ENCODE data around the gene ZNF683. TPM values are rescaled to one million over a fixed set of nuclear protein-coding genes. Genes with fewer than 3 reads are reported as not detected.
"Not testable (repeated sequence)": the region's sequence is repeated elsewhere in the genome, so short reads cannot be mapped to it uniquely, and the experiment has no call there.

Gene ZNF683
- total RNA-seq, 1 experiment from 2014 or later = not detected

DNA sequence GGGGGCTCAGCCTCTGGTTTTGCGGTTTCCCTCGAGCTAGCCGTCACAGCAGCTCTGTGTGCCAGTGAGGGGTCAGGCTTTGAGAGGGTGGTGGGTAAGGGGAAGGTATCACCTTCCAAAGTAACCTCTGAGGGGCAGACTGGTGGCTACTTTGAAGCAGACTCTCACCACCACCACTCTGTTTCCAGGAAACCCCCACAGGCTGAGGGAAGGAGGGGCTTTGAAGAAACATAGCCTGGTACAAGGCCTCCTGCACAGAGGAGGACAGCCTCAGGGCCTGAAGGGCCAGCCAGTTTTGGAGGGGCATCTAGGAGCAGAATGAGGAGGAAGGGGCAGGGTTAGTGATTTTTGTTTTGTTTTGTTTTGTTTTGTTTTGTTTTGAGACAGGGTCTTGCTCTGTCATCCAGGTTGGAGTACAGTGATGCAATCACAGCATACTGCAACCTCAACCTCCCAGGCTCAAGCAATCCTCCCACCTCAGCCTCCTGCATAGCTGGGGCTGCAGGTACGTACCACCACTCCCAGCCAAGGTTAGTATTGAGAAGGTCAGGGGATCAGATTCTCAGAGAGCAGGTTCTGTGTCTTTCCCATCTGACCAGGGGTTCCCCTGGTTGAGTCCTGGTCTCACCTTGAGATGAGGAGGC is 17.2 kb upstream of the ZNF683 start:
- in situ Hi-C loops (cut with HindIII; ENCODE audit: low pct_unique_long_range_greater_than_20kb, low sequenced_read_pairs) = no loop called here
- DNase-seq (ENCODE audit: low read depth) = no peak

DNA sequence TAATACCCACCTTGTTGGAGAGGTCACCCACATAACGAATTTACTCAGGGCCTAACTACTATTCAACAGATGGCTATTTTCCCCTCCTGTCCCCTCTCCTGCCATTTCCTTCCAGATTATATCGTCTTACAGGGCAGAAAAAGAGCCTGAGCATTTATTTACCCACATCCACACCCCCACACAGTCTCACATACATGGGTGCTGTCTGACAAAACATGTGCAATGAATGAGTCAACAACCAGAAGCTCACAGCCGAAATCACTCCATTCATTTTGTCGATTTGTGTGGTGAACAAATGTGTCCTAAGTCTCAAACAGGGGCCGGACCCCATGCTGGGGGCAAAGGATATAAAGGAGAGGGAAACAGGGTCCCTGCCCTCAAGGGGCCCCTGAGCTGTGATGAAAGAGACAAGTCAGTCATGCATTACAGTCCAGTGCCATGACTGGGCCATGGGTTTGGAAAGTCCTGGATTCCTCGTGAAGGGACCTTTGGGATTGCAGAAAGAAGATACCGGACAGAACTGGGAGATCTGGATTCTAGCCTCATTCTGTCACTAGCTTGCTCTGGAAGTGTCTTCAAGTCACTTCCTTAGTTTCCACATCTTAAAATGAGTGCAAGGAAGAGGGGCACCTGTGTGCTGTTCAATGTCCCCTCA is 16.4 kb upstream of the ZNF683 start:
- DNase-seq (ENCODE audit: low read depth) = no peak
- in situ Hi-C loops (cut with HindIII; ENCODE audit: low pct_unique_long_range_greater_than_20kb, low sequenced_read_pairs) = no loop called here

DNA sequence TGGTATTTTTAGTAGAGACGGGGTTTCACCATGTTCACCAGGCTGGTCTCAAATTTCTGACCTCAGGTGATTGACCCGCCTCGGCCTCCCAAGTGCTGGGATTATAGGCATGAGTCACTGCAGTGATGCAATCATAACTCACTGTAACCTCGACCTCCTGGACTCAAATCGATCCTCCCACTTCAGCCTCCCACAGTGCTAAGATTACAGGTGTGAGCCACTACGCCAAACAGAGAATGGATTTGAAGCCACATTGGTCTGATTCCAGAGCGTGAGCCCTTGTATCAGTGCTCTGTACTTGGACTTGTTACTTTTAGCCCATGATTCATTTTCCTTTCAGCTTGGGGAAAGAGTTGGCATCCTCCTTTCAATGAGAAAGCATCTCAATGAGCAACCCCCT is 14.9 kb upstream of the ZNF683 start:
- DNase-seq (ENCODE audit: low read depth) = peak; percentile 23
- in situ Hi-C loops (cut with HindIII; ENCODE audit: low pct_unique_long_range_greater_than_20kb, low sequenced_read_pairs) = no loop called here

DNA sequence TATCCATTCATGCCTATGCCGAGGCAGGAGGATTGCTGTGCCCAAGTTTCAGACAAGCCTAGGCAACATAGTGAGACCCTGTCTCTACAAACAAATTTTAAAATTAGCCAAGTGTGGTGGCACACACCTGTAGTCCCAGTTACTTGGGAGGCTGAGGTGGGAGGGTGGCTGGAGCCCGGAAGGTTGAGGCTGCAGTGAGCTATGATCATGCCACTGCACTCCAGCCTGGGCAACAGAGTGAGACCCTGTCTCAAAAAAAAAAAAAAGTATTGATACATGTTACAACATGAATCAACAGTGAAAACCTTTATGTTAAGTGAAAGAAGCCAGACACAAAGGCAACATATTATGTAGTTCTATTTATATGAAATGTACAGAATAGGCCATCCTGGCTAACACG is 12.5 kb upstream of the ZNF683 start:
- in situ Hi-C loops (cut with HindIII; ENCODE audit: low pct_unique_long_range_greater_than_20kb, low sequenced_read_pairs); DNase-seq (ENCODE audit: low read depth): not testable (repeated sequence)

DNA sequence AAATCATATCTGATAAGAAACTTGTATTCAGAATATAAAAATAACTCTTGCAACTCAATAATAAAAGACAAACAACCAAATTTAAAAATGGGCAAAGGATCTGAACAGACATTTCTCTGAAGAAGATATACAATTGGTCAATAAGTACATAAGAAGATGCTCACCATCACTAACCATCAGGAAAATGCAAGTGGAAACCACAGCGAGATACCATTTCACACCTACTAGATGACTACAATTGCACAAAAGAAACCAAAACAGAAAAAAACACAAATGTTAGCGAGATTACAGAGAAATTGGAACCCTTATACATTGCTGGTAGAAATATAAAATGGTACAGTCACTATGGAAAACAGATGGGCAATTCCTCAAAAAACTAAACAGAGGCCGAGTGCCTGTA is 11.5 kb upstream of the ZNF683 start:
- no peak for DNase-seq (ENCODE audit: low read depth)
- in situ Hi-C loops (cut with HindIII; ENCODE audit: low pct_unique_long_range_greater_than_20kb, low sequenced_read_pairs) = no loop called here

DNA sequence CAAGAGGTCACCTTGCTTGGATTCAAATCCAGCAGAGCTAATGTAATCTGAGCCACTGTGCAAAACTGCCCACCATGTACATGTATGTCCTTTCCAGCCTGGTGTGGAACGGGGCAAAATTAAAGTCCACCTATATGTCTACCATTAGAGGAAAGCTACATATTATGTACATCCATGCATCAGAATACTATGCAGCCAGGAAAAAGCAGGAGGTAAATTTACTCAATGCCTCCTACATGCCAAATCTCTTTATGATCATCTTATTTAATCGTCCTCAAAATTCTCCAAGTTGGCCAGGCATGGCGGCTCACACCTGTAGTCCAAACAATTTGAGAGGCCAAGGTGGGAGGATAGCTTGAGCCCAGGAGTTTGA is 6.3 kb upstream of the ZNF683 start:
- in situ Hi-C loops (cut with HindIII; ENCODE audit: low pct_unique_long_range_greater_than_20kb, low sequenced_read_pairs) = no loop called here
- no peak for DNase-seq (ENCODE audit: low read depth)

DNA sequence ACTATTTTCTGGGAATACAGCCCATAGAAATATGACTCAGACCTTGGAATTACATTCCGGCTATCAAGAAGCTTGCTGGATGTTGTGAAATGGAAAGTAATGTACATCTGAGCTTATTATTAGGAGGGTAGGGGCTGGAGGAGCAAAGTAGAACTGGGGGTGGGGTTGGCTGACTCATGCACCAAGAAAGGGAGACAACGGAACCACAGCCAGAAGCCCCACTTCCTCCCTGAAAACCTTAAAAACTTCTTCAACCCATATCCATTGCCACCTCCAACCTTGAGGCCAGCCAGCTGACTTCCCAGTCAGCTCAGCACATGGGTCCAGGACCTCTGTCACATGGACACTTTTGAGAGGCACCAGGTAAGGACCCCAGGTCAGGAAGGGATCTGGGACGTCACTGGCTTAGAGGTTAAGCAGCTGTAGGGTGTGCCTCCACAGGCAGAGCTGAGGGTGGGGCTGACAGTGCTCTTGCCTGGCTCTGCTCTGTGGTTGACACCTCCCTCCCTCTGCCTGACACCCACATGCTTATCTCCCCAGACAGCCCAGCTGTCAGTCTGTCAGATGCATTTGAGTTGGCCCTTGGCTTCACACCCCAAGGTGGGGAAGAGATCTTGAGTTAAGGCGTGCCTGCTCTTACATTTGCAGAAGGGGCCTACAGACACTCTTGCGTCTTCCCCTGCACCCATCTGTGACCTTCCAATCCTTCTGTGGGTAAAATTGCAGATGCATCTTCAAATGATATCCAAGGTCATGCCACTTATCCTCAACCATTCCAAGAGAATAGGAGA is 5.7 kb upstream of the ZNF683 start:
- DNase-seq (ENCODE audit: low read depth) = peak; percentile 34
- in situ Hi-C loops (cut with HindIII; ENCODE audit: low pct_unique_long_range_greater_than_20kb, low sequenced_read_pairs) = no loop called here

DNA sequence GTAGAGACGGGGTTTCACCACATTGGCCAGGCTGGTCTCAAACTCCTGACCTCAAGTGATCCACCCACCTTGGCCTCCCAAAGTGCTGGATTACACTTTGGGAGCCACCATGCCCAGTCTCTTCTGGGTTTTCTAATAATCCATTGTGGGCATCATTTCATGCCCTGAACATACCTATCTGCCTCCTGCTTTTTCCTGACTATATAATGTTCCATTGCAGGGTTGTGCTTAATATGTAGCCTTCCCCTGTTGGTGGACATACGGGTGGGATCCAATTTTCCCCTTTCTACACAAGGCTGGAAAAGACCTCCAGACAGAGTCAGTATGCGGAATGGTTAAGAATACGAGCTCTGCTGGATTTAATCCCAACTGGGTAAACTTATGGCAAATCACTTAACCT is 3.5 kb upstream of the ZNF683 start:
- no peak for DNase-seq (ENCODE audit: low read depth)
- in situ Hi-C loops (cut with HindIII; ENCODE audit: low pct_unique_long_range_greater_than_20kb, low sequenced_read_pairs) = no loop called here

DNA sequence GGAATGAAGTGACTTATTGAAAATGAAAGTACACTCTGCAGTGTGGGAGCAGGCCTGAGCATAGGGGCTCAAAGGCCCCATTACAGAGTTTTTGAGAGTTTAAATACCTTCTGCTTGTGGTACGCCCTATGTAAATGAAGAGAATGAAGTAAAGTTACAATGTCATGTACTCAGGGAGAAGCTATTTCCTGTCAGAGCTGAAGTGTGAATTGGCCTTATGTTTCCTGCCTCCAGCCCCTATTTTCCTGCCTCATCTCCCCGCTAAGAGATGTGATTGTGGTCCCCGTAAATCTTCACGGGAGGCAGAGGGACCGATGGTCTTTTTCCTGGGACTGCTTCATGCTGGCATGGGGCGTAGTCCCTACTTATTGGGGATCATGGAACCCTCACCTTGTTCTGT is 2.5 kb upstream of the ZNF683 start:
- in situ Hi-C loops (cut with HindIII; ENCODE audit: low pct_unique_long_range_greater_than_20kb, low sequenced_read_pairs) = no loop called here
- no peak for DNase-seq (ENCODE audit: low read depth)

DNA sequence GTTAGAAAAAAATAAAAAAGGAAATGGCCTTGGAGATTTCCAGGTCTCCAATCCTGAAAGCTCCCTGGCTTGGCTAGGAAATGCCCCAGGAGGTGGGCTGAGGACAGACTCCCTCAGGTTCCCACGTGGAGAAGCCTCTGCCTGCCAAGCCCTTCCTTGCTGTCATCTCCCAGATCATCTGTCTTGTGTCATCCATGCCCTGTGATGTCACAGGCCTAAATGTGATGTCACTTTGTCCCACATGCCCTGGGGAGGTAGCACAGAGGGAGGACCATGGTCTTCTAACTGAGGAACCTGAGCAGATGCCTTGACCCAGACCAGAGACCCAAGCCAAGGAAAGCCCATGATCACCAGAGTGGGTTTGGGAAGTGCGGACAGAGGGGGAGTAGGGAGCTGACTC is 1.8 kb upstream of the ZNF683 start:
- DNase-seq (ENCODE audit: low read depth); in situ Hi-C loops (cut with HindIII; ENCODE audit: low pct_unique_long_range_greater_than_20kb, low sequenced_read_pairs): not testable (repeated sequence)

DNA sequence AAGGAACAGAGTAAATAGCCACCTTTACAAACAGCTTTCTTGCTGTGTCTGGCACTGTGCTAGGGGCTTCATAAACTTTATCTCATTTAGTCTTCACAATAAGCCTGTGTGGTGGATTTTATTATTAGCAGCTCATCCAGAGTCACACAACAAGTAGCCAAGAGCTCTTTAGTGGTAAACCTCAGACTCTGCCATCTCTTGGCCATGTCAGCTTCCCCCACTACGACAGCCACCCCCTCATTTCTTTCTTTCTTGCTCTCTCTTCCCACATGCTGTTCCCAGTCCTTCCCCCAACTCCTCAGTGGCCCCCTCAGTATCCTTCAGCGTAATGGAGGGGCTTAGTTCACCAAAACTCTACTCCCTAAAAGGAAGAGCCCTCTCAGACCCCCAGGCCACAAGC is 1.2 kb upstream of the ZNF683 start:
- no peak for DNase-seq (ENCODE audit: low read depth)
- in situ Hi-C loops (cut with HindIII; ENCODE audit: low pct_unique_long_range_greater_than_20kb, low sequenced_read_pairs) = no loop called here

DNA sequence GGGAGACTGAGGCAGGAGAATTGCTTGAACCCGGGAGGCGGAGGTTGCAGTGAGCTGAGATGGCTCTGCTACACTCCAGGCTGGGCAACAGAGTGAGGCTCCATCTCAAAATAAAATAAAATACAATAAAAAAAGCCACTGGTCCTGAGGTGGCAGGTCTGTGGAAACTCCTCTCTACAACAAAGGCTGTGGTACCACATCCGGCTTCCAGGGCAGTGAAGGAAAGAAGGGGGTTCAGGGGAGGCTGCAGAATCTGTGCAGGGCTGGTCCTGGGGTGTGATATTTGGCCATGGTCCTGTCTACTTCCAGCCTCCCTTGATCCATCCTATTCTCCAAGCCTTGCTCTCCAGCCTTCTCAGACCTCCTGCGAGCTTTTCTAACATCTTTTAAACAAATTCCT is 731 bp upstream of the ZNF683 start:
- in situ Hi-C loops (cut with HindIII; ENCODE audit: low pct_unique_long_range_greater_than_20kb, low sequenced_read_pairs) = no loop called here
- DNase-seq (ENCODE audit: low read depth) = no peak

DNA sequence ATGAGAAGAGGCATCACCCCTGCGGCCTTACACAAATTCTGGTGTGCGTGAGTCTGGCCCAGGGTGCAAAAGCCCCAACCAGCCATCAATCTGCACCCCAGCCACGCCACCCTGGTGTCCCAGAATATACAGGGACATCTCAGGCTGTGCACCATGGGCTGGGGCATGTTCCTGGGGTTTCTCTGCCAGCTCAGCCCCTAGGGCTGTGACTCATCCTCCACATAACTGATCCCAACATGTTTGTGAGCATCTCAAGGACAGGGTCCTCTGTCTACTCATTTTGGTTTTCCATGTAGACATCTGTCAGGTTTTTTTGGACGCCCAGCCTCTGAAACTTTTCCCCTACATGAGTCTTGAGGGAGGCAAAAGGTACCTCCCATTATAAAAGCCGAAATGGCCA is 511 bp downstream of the ZNF683 start:
- in situ Hi-C loops (cut with HindIII; ENCODE audit: low pct_unique_long_range_greater_than_20kb, low sequenced_read_pairs) = no loop called here
- DNase-seq (ENCODE audit: low read depth) = no peak

DNA sequence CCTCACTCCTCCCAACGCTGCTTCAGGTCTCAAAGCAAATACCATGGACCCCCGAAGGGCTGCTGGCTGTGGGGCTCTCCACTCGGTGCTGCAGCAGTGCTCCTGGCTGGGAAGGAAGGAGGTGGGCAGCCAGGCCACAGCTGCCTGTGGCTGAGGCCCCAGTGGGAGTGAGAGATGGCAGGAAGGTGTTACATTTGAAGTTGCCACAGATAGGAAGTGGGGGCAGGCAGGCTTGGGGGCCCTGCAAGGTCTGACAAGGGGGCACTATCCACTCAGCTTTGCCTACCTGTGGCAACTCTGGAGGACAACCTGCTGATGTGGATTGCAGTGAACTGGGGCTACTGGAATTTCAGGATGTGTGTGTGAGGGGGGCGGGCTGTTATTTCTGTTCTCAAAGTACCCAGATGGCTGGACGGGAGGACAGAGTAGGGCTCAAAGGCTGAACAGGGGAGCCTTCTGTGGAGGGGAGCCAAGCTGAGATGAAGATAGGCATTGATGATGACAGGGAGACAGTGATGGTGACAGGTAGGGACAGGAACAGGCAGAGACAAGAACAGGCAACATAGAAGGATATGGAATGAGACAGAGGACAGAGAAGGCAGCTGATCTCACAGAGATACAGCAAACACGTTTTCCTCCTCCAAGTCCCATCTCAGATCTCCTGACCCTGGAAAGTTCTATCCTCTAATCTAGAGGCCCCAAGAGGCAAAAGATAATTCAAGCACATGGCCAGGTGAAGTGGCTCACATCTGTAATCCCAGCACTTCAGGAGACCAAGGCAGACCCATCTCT is 1.8 kb downstream of the ZNF683 start:
- in situ Hi-C loops (cut with HindIII; ENCODE audit: low pct_unique_long_range_greater_than_20kb, low sequenced_read_pairs) = no loop called here

DNA sequence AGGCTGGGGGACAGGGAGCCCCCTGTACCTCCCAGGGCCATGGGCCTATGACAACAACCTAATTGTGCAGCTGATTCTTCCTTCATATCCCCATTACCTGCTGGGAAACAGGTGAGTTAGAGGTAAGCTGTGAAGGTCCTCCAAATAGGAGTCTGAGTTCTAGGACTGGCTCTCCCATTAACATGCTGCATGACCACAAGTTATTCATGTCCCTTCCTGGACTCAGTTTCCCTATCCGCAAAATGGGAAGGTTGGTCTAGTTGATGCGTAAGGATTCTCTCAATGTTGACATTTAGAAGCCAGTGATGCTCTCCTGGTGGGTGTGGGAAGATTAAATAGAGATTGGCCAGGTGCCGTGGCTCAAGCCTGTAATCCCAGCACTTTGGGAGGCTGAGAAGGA is 4.1 kb downstream of the ZNF683 start:
- in situ Hi-C loops (cut with HindIII; ENCODE audit: low pct_unique_long_range_greater_than_20kb, low sequenced_read_pairs) = no loop called here
- DNase-seq (ENCODE audit: low read depth) = no peak

More for the DNA sequence above, 1.8 kb downstream of the ZNF683 start:
- DNase-seq (ENCODE audit: low read depth) = no peak

DNA sequence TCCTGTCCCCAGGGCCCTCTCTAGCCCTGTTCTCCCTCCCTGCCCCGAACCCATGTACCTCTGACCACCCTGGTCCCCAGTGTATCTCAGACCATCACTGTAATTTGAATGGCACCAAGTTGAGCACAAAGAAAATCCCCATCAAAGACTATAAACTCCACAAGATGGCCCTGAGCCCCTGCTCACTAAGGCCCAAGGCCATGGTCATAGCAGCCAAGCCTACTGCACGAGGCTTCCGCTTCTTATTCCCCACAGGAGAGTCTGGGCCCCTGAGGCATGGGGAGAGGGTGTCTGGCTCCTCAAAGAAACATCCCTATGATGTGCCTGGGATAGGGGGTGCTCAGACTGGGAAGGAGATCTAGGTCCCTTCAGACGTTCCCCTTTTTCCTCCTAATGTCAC is 4.5 kb downstream of the ZNF683 start:
- no peak for DNase-seq (ENCODE audit: low read depth)
- in situ Hi-C loops (cut with HindIII; ENCODE audit: low pct_unique_long_range_greater_than_20kb, low sequenced_read_pairs) = no loop called here

DNA sequence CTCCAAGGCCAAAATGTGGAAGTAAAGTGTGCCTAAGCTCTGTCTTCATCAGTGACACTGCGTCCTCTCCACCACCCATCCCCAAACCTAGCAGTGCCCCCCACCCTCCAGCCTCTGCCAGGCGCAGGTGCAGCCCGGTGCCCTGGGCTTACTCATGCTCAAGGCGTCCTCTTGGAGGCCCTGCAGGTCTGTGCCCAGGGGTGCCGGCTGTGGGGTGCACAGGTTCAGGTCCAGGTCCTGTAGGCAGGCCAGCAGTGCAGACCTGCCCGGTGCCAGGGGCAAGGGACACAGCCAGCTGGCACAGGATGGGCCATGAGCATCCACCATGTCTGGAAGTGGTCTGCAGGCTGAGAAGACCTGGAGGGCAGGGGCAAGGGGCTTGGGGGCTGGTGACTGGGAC is 5.1 kb downstream of the ZNF683 start:
- in situ Hi-C loops (cut with HindIII; ENCODE audit: low pct_unique_long_range_greater_than_20kb, low sequenced_read_pairs) = no loop called here

DNA sequence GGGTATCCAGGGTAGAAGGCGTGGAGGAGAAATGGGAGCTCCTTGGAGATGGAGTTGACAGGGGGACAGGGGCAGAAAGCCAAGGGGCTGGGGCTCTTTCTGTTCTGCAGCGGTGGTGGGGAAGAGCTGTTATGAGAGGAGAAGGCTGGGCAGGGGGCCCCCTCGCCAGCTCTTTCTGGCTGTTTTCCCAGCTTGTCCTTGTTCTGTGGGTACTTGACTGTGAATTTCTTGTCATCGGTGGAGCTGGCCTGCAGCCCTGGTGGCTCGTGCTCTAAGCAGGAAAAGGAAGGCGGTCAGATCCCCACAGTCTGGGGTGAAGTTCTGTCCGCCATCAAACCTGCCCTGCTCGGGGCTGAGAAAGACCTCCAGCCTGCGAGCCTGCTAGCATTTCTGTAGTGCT is 7.6 kb downstream of the ZNF683 start:
- no peak for DNase-seq (ENCODE audit: low read depth)
- in situ Hi-C loops (cut with HindIII; ENCODE audit: low pct_unique_long_range_greater_than_20kb, low sequenced_read_pairs) = no loop called here

More for the DNA sequence above, 5.1 kb downstream of the ZNF683 start:
- DNase-seq (ENCODE audit: low read depth) = no peak
